NCI-H226 (cell line): Measurements from ENCODE around the gene CLSTN3.

ENCODE experiments used
- DNase-seq: peaks from one replicate; pipeline ENCODE4 v3.0.0-alpha.2; 2015

CLSTN3 gene

GRCh38 chr12:7128681-7129286, 1.4 kb upstream of the CLSTN3 start, which contains the start of gene RBP5:
RBP5 (minus strand) TSS chr12:7128889; CDS start chr12:7128775, 114 bp downstream.
- DNase-seq, result no peak

GRCh38 chr12:7129287-7129871, 792 bp upstream of the CLSTN3 start:
- DNase-seq, result no peak

GRCh38 chr12:7130701-7131501, 730 bp downstream of the CLSTN3 start:
- DNase-seq, result peak; percentile 76

GRCh38 chr12:7131502-7131866, 1.3 kb downstream of the CLSTN3 start:
- no peak for DNase-seq

- no peak for DNase-seq
These were observed 4.4 kb downstream of the CLSTN3 start for GRCh38 chr12:7134396-7135166.

GRCh38 chr12:7136071-7136470, 5.9 kb downstream of the CLSTN3 start:
- DNase-seq, result no peak

GRCh38 chr12:7136676-7137075, 6.5 kb downstream of the CLSTN3 start:
- no peak for DNase-seq

- no peak for DNase-seq
These were observed 7.7 kb downstream of the CLSTN3 start for GRCh38 chr12:7137908-7138307.

- no peak for DNase-seq
These were observed 9.0 kb downstream of the CLSTN3 start for GRCh38 chr12:7139200-7139599.

GRCh38 chr12:7141351-7142005, 11.3 kb downstream of the CLSTN3 start:
- no peak for DNase-seq

GRCh38 chr12:7142056-7142644, 12.0 kb downstream of the CLSTN3 start:
- DNase-seq, result peak; percentile 29

- no peak for DNase-seq
These were observed 12.8 kb downstream of the CLSTN3 start for GRCh38 chr12:7142809-7143465.

- no peak for DNase-seq
These were observed 13.4 kb downstream of the CLSTN3 start for GRCh38 chr12:7143564-7143963.

GRCh38 chr12:7144414-7145120, 14.4 kb downstream of the CLSTN3 start:
- no peak for DNase-seq

- no peak for DNase-seq
These were observed 15.5 kb downstream of the CLSTN3 start for GRCh38 chr12:7145671-7146070.

- no peak for DNase-seq
These were observed 16.1 kb downstream of the CLSTN3 start for GRCh38 chr12:7146228-7146627.

GRCh38 chr12:7146906-7147305, 16.7 kb downstream of the CLSTN3 start:
- DNase-seq, result no peak

- no peak for DNase-seq
These were observed 20.2 kb downstream of the CLSTN3 start for GRCh38 chr12:7150356-7150755.

- no peak for DNase-seq
These were observed 20.7 kb downstream of the CLSTN3 start for GRCh38 chr12:7150841-7151240.

- no peak for DNase-seq
These were observed 21.4 kb downstream of the CLSTN3 start for GRCh38 chr12:7151532-7151931.

- DNase-seq, result no peak
These were observed 22.6 kb downstream of the CLSTN3 start for GRCh38 chr12:7152818-7153217.
